NCI-H1436 (cell line): ENCODE measurements around the gene TGFB3.

ENCODE experiments used
- DNase-seq: peaks from one replicate; lab custom pipeline; 2025; lab: John Stamatoyannopoulos, UW

The TGFB3 gene

GRCh38 chr14:75987201-75987970, 5.6 kb upstream of the TGFB3 start:
- no peak for DNase-seq

GRCh38 chr14:75986439-75986765, 4.6 kb upstream of the TGFB3 start:
- no peak for DNase-seq

GRCh38 chr14:75985618-75986438, 4.0 kb upstream of the TGFB3 start, which contains the start of gene IFT43:
IFT43 (plus strand) TSS chr14:75985763; CDS start chr14:75985787, 24 bp downstream.
- DNase-seq: peak; percentile 72

GRCh38 chr14:75984674-75985073, 2.9 kb upstream of the TGFB3 start:
- no peak for DNase-seq

GRCh38 chr14:75983019-75983358, 1.2 kb upstream of the TGFB3 start:
- no peak for DNase-seq

- peak; percentile 53 for DNase-seq
Observed at GRCh38 chr14:75982266-75983018, 647 bp upstream of the TGFB3 start.

- no peak for DNase-seq
Observed at GRCh38 chr14:75980856-75981255, 939 bp downstream of the TGFB3 start.

- DNase-seq: no peak
Observed at GRCh38 chr14:75979648-75980565, 1.9 kb downstream of the TGFB3 start.

- DNase-seq: no peak
Observed at GRCh38 chr14:75979071-75979571, 2.7 kb downstream of the TGFB3 start.

GRCh38 chr14:75978249-75978731, 3.5 kb downstream of the TGFB3 start:
- no peak for DNase-seq

GRCh38 chr14:75977582-75977943, 4.2 kb downstream of the TGFB3 start:
- DNase-seq: no peak

- no peak for DNase-seq
Observed at GRCh38 chr14:75976826-75977581, 4.8 kb downstream of the TGFB3 start.

- no peak for DNase-seq
Observed at GRCh38 chr14:75972801-75973421, 8.9 kb downstream of the TGFB3 start.

- no peak for DNase-seq
Observed at GRCh38 chr14:75971509-75971908, 10.3 kb downstream of the TGFB3 start.

- no peak for DNase-seq
Observed at GRCh38 chr14:75970989-75971388, 10.8 kb downstream of the TGFB3 start.

GRCh38 chr14:75969891-75970290, 11.9 kb downstream of the TGFB3 start:
- no peak for DNase-seq

- no peak for DNase-seq
Observed at GRCh38 chr14:75969126-75969525, 12.7 kb downstream of the TGFB3 start.

GRCh38 chr14:75968456-75968855, 13.3 kb downstream of the TGFB3 start:
- no peak for DNase-seq

GRCh38 chr14:75967866-75968265, 13.9 kb downstream of the TGFB3 start:
- DNase-seq: no peak

GRCh38 chr14:75961662-75962061, 20.1 kb downstream of the TGFB3 start:
- no peak for DNase-seq
